GM19397 (cell line): ENCODE data around the gene NEDD4L.
A peak's percentile ranks its signal among the peaks of the same experiment; 100 is the strongest.

Experiments used
- ATAC-seq: cut with Tn5 transposase; IDR thresholded peaks from one replicate; pipeline ENCODE4 v1.9.1; 2021; ENCODE audit warnings: mild to moderate bottlenecking, moderate library complexity; ENCODE audit not compliant: unreplicated experiment

NEDD4L gene

GRCh38 chr18:58114766-58115165 lies 70.7 kb downstream of the NEDD4L start:
- ATAC-seq, result no peak

- no peak for ATAC-seq
Observed at GRCh38 chr18:58116818-58117217, 72.8 kb downstream of the NEDD4L start.

- no peak for ATAC-seq
Observed at GRCh38 chr18:58117786-58118403, 73.9 kb downstream of the NEDD4L start.

GRCh38 chr18:58118536-58118935 lies 74.5 kb downstream of the NEDD4L start:
- no peak for ATAC-seq

GRCh38 chr18:58119819-58120218 lies 75.8 kb downstream of the NEDD4L start:
- no peak for ATAC-seq

GRCh38 chr18:58124475-58124874 lies 80.4 kb downstream of the NEDD4L start:
- ATAC-seq, result no peak

- ATAC-seq, result no peak
Observed at GRCh38 chr18:58125183-58125582, 81.2 kb downstream of the NEDD4L start.

GRCh38 chr18:58125756-58126155 lies 81.7 kb downstream of the NEDD4L start:
- ATAC-seq, result no peak

- ATAC-seq, result no peak
Observed at GRCh38 chr18:58128381-58129374, 84.7 kb downstream of the NEDD4L start.

GRCh38 chr18:58132595-58133261 lies 88.7 kb downstream of the NEDD4L start:
- no peak for ATAC-seq

GRCh38 chr18:58135183-58135641 lies 91.2 kb downstream of the NEDD4L start:
- ATAC-seq, result peak; percentile 56

GRCh38 chr18:58135701-58136331 lies 91.8 kb downstream of the NEDD4L start:
- peak; percentile 63 for ATAC-seq

- ATAC-seq, result no peak
Observed at GRCh38 chr18:58136879-58137278, 92.9 kb downstream of the NEDD4L start.

- ATAC-seq, result no peak
Observed at GRCh38 chr18:58139459-58140386, 95.7 kb downstream of the NEDD4L start.

- no peak for ATAC-seq
Observed at GRCh38 chr18:58140387-58141325, 96.6 kb downstream of the NEDD4L start.

- no peak for ATAC-seq
Observed at GRCh38 chr18:58143386-58143785, 99.4 kb downstream of the NEDD4L start.

- no peak for ATAC-seq
Observed at GRCh38 chr18:58144106-58144505, 100.1 kb downstream of the NEDD4L start.

- ATAC-seq, result no peak
Observed at GRCh38 chr18:58144671-58145285, 100.8 kb downstream of the NEDD4L start.
